Nephron (organoid): ENCODE data around the gene KDM8.
A peak's percentile ranks its signal among the peaks of the same experiment; 100 is the strongest.

Source experiments
- H3K27ac Mint-ChIP-seq, 3 experiments: 2 replicates each; pipeline ENCODE4 v1.8.0; 2020; ENCODE audit warnings: mixed read lengths in 3 of 3, mild to moderate bottlenecking in 2 of 3, moderate library complexity in 1 of 3
- H3K27me3 Mint-ChIP-seq: 2 replicates; pipeline ENCODE4 v1.8.0; 2021; ENCODE audit warnings: low read depth, mild to moderate bottlenecking, moderate library complexity, mixed read lengths
- H3K36me3 Mint-ChIP-seq: 2 replicates; pipeline ENCODE4 v1.8.0; 2020; ENCODE audit warnings: low read depth, mixed read lengths
- H3K4me1 Mint-ChIP-seq: 2 replicates; pipeline ENCODE4 v1.8.0; 2020; ENCODE audit warnings: mixed read lengths
- H3K4me3 Mint-ChIP-seq, 3 experiments: 2 replicates each; pipeline ENCODE4 v1.8.0; 2020; ENCODE audit warnings: mild to moderate bottlenecking in 3 of 3, mixed read lengths in 3 of 3, moderate library complexity in 2 of 3
- H3K9me3 Mint-ChIP-seq: 2 replicates; pipeline ENCODE4 v1.8.0; 2020; ENCODE audit warnings: mixed read lengths
- CTCF ChIP-seq, 3 experiments: fragments of 200-600 bp; sonication (generic); IDR thresholded peaks; one replicate each; pipeline ENCODE4 v1.5.0; 2021; ENCODE audit warnings: antibody characterized with exemption in 3 of 3; ENCODE audit not compliant: unreplicated experiment in 3 of 3

The KDM8 gene

GRCh38 chr16:27165576-27165975 lies 37.8 kb upstream of the KDM8 start:
- Mint-ChIP-seq H3K4me1 (peaks cover 6% of the 10 kb centered on the region), H3K27ac (peak overlapping the region in 2 of 3 experiments; percentile 54 to 85), H3K27me3 (peaks cover 4% of the 10 kb centered on the region), H3K4me3 (no peak overlapping the region), H3K9me3 (peaks cover 2% of the 10 kb centered on the region), H3K36me3 (peaks cover 3% of the 10 kb centered on the region)
- TF ChIP-seq CTCF (IDR thresholded peaks at IDR 0.05; ENCODE audit: unreplicated experiment in 3 of 3), result no peak

- TF ChIP-seq CTCF (IDR thresholded peaks at IDR 0.05; ENCODE audit: unreplicated experiment in 3 of 3), result no peak
- Mint-ChIP-seq H3K9me3 (no peaks in the 10 kb centered on the region), H3K4me3 (no peak overlapping the region), H3K27ac (no peak overlapping the region), H3K27me3 (peaks cover 7% of the 10 kb centered on the region), H3K4me1 (peaks cover 6% of the 10 kb centered on the region), H3K36me3 (no peaks in the 10 kb centered on the region)
These were observed 34.5 kb upstream of the KDM8 start for GRCh38 chr16:27168790-27169189.

GRCh38 chr16:27169511-27170071 lies 33.7 kb upstream of the KDM8 start:
- Mint-ChIP-seq H3K36me3 (no peaks in the 10 kb centered on the region), H3K4me3 (no peak overlapping the region), H3K27me3 (peaks cover 7% of the 10 kb centered on the region), H3K4me1 (peaks cover under 1% of the 10 kb centered on the region), H3K9me3 (no peaks in the 10 kb centered on the region), H3K27ac (no peak overlapping the region)
- peak in 1 of 3 experiments; percentile 6 for TF ChIP-seq CTCF (IDR thresholded peaks at IDR 0.05; ENCODE audit: unreplicated experiment in 3 of 3)

- no peaks in the 10 kb centered on the region for H3K4me1 Mint-ChIP-seq
- no peak overlapping the region for H3K4me3 Mint-ChIP-seq
- no peak overlapping the region for H3K27ac Mint-ChIP-seq
- no peaks in the 10 kb centered on the region for H3K36me3 Mint-ChIP-seq
- H3K27me3 Mint-ChIP-seq, result peaks cover 7% of the 10 kb centered on the region
- H3K9me3 Mint-ChIP-seq, result no peaks in the 10 kb centered on the region
- TF ChIP-seq CTCF (IDR thresholded peaks at IDR 0.05; ENCODE audit: unreplicated experiment in 3 of 3), result no peak
These were observed 31.7 kb upstream of the KDM8 start for GRCh38 chr16:27171584-27171983.

GRCh38 chr16:27174007-27174406 lies 29.3 kb upstream of the KDM8 start:
- TF ChIP-seq CTCF (IDR thresholded peaks at IDR 0.05; ENCODE audit: unreplicated experiment in 3 of 3), result no peak
- Mint-ChIP-seq H3K4me1 (peaks cover 5% of the 10 kb centered on the region), H3K27ac (no peak overlapping the region), H3K4me3 (no peak overlapping the region), H3K9me3 (no peaks in the 10 kb centered on the region), H3K36me3 (no peaks in the 10 kb centered on the region), H3K27me3 (peaks cover 3% of the 10 kb centered on the region)

- H3K36me3 Mint-ChIP-seq, result no peaks in the 10 kb centered on the region
- peaks cover 11% of the 10 kb centered on the region for H3K4me1 Mint-ChIP-seq
- no peak overlapping the region for H3K4me3 Mint-ChIP-seq
- H3K9me3 Mint-ChIP-seq, result no peaks in the 10 kb centered on the region
- H3K27ac Mint-ChIP-seq, result no peak overlapping the region
- peaks cover 3% of the 10 kb centered on the region for H3K27me3 Mint-ChIP-seq
- TF ChIP-seq CTCF (IDR thresholded peaks at IDR 0.05; ENCODE audit: unreplicated experiment in 3 of 3), result no peak
These were observed 28.5 kb upstream of the KDM8 start for GRCh38 chr16:27174798-27175197.
